HUES6 (cell line): ENCODE data around the gene PLEKHG1.

ENCODE experiments used
- H3K27ac ChIP-seq: 2 replicates; pipeline ENCODE4 v1.7.0; 2013; ENCODE audit warnings: low read depth, mild to moderate bottlenecking, low read length, inconsistent platforms
- H3K27me3 ChIP-seq: 2 replicates; pipeline ENCODE4 v1.6.1; 2013; ENCODE audit warnings: low read length; ENCODE audit not compliant: control insufficient read depth, insufficient read depth
- H3K36me3 ChIP-seq: 2 replicates; pipeline ENCODE4 v1.6.1; 2013; ENCODE audit warnings: low read length; ENCODE audit not compliant: control insufficient read depth, insufficient read depth
- H3K4me1 ChIP-seq: 2 replicates; pipeline ENCODE4 v1.6.1; 2013; ENCODE audit warnings: low read length; ENCODE audit not compliant: control insufficient read depth, insufficient read depth
- H3K4me3 ChIP-seq: 2 replicates; pipeline ENCODE4 v1.5.1; 2013; ENCODE audit warnings: low read depth, low read length
- H3K9ac ChIP-seq: one replicate; pipeline ENCODE4 v1.6.1; 2013; ENCODE audit warnings: mild to moderate bottlenecking, low read length
- H3K9me3 ChIP-seq: 2 replicates; pipeline ENCODE4 v1.6.1; 2013; ENCODE audit warnings: low read depth, low read length; ENCODE audit not compliant: control insufficient read depth, insufficient read depth

The PLEKHG1 gene

DNA sequence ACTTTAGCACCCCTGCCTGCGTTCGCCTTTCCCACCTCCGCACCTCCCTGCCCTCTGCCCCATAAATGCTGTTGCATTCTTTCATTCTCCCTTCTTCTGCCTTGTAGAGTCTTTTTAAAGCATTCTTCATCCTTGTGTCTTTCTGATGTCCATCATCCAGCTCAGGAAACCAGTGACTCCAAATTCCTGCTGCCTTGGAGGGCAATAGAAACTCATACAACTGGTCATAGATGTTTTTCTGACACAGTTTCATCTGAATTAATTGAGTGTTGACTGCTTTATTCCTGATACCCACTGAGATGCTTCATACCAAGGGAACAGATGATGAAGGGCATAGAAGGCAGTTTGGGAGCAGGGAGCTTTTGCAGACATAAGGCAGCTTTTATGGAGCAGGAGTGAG lies 19.6 kb downstream of the PLEKHG1 start:
- Histone ChIP-seq H3K27me3 (no peaks in the 10 kb centered on the region), H3K4me3 (no peak overlapping the region), H3K9ac (no peak overlapping the region)

DNA sequence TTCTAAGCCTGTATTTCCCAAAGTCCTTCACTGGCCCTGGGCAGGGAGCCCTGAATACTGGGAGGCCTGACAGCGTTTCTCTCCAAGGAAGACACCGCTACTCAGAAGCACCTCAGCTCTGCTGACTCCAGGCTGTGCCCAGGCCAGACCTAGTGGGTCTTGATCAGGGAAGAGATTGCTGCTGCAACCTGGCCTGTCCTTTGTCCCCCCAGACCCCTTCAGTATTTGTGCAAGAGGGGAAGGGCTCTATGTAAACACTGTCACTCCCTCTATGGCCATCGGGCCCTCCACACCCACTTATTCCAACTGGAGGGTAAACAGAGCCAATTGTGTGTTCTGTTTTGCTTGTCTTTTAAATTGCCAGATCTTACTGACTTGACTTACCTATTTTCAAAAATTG lies 20.6 kb downstream of the PLEKHG1 start:
- no peak overlapping the region for H3K4me3 ChIP-seq
- no peaks in the 10 kb centered on the region for H3K27me3 ChIP-seq
- no peak overlapping the region for H3K27ac ChIP-seq
- no peaks in the 10 kb centered on the region for H3K4me1 ChIP-seq
- no peaks in the 10 kb centered on the region for H3K36me3 ChIP-seq
- H3K9me3 ChIP-seq = no peaks in the 10 kb centered on the region
- H3K9ac ChIP-seq = no peak overlapping the region

More for the DNA sequence above, 19.6 kb downstream of the PLEKHG1 start:
- H3K36me3 ChIP-seq = no peaks in the 10 kb centered on the region
- H3K27ac ChIP-seq = no peak overlapping the region
- no peaks in the 10 kb centered on the region for H3K9me3 ChIP-seq
- no peaks in the 10 kb centered on the region for H3K4me1 ChIP-seq

DNA sequence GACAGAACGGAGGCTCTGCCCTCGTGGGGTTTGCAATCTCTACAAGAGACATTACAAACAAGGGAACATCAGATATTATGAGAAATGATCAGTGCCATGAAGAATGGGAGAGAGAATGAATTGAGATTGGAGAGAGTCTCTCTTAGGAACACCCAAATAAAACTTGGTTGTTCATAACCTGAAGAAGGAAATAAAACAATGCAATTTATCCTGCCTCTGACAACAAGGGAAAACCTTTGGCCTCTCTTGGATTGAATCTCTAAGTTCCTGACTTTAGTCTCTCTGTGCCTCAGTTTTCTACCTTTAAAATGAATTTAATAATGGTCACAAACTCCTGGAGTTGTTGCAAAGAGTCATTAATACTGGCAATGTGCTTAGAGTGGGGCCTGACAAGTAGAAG lies 21.1 kb downstream of the PLEKHG1 start:
- Histone ChIP-seq H3K27me3 (no peaks in the 10 kb centered on the region), H3K27ac (no peak overlapping the region), H3K9me3 (no peaks in the 10 kb centered on the region), H3K4me3 (no peak overlapping the region), H3K9ac (no peak overlapping the region), H3K4me1 (no peaks in the 10 kb centered on the region), H3K36me3 (no peaks in the 10 kb centered on the region)

DNA sequence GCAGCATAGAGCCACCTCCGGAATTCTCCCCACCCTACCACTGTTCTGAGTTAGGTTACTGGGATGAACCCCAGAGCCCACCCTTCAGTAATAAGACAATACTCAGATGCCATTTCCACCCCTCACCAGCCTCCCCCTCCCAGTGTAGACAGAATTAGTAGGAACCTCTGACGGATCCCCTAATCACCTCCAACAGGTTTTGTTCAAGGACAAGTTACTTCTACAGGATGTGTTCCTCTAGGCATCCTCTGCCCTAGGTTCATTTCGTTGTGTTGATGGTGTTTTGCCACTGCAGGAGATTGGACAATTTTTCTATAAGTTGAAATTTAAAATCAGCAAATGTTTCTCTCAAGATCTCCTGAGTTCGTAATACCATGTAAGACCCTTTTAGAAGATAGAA lies 22.8 kb downstream of the PLEKHG1 start:
- no peaks in the 10 kb centered on the region for H3K4me1 ChIP-seq
- no peaks in the 10 kb centered on the region for H3K27me3 ChIP-seq
- H3K36me3 ChIP-seq = no peaks in the 10 kb centered on the region
- H3K4me3 ChIP-seq = no peak overlapping the region
- H3K9ac ChIP-seq = no peak overlapping the region
- no peaks in the 10 kb centered on the region for H3K9me3 ChIP-seq
- no peak overlapping the region for H3K27ac ChIP-seq

DNA sequence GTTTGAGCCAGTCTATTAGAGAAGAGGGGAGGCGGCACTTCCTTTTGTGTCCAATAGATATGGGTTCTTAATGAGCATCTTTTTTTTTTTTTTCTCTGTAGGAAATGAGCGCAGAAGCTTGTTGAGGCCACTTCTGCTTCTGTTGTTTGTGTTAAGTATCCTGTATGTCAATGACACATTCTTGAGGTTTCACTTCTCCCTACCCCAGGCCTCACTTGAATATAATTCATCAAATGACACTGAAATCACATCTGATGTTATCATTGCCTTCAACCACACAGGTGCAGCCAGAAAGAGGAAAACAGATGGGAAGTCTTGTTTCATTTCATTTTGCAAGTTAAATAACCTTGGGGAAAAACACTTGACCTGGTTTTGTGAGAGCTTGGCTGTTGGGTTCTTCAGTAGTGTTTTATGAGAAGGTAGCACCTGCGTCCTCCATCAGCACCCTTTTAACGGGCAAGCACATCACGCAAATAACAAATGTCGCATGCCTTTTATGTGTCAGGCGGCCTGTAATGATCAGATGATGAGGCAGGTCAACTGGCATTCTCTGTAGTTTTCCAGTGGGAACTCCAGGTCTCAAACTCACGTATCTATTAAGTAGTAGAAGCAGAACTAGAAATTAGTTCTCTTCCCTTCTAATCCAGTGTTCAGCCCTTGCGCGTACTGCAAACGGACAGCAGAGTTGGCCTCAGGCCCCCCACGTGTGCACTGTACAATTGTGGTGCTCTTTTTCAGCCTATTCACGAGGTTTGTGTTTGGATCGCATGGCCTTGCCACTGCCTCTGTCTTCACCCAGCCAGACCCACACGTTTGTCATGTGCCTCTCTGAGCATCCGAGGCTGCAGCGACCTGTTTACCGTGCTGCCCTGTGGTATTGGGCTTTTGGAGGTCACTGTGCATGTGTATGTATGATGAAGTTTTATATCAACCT lies 23.5 kb downstream of the PLEKHG1 start:
- no peak overlapping the region for H3K27ac ChIP-seq
- H3K9ac ChIP-seq = no peak overlapping the region
- H3K36me3 ChIP-seq = no peaks in the 10 kb centered on the region
- H3K9me3 ChIP-seq = no peaks in the 10 kb centered on the region
- no peaks in the 10 kb centered on the region for H3K4me1 ChIP-seq
- no peaks in the 10 kb centered on the region for H3K27me3 ChIP-seq
- H3K4me3 ChIP-seq = no peak overlapping the region

DNA sequence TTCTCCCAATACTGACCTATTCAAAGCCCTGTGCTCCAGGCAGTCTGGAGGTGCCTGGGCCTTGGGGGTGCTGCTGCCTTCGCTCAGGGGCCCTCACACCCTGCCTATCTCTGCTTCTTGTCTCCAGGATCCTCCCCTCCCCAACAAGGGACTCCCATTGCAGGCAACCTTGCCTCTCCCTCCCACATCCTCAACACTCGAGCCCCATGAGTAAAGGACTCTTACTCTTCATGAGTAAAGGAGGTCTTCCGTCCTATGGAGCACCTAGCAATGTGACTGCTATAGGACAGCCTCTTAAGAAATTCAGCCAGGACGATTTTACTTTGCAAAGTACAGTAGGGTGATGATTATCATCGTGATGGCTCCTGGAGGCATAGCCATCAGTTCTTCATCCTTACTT lies 24.5 kb downstream of the PLEKHG1 start:
- Histone ChIP-seq H3K27ac (no peak overlapping the region), H3K4me1 (no peaks in the 10 kb centered on the region), H3K9ac (no peak overlapping the region)

DNA sequence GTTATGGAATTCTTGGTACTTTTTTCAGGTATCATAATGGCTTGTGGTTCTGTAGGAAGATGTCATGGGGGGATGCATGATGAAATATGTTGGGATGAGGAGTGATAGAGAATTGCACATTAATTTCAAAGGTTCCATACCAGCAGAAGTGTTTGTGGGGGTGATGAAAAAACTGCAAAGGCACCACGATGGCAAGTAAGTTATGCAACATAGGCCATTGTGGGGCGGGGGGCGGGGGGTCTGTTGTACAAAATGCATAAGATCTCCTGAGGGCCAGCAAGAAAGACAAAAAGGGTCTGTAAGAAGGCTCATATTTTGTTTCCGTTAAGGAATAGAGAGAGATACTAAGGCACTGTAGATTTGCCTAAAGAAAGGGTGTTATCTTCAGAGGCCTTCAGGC lies 26.2 kb downstream of the PLEKHG1 start:
- no peak overlapping the region for H3K4me3 ChIP-seq
- H3K27ac ChIP-seq = no peak overlapping the region
- no peaks in the 10 kb centered on the region for H3K4me1 ChIP-seq
- no peaks in the 10 kb centered on the region for H3K36me3 ChIP-seq
- H3K27me3 ChIP-seq = no peaks in the 10 kb centered on the region
- H3K9me3 ChIP-seq = no peaks in the 10 kb centered on the region
- no peak overlapping the region for H3K9ac ChIP-seq

More for the DNA sequence above, 24.5 kb downstream of the PLEKHG1 start:
- no peaks in the 10 kb centered on the region for H3K27me3 ChIP-seq
- H3K9me3 ChIP-seq = no peaks in the 10 kb centered on the region
- H3K36me3 ChIP-seq = no peaks in the 10 kb centered on the region
- no peak overlapping the region for H3K4me3 ChIP-seq

DNA sequence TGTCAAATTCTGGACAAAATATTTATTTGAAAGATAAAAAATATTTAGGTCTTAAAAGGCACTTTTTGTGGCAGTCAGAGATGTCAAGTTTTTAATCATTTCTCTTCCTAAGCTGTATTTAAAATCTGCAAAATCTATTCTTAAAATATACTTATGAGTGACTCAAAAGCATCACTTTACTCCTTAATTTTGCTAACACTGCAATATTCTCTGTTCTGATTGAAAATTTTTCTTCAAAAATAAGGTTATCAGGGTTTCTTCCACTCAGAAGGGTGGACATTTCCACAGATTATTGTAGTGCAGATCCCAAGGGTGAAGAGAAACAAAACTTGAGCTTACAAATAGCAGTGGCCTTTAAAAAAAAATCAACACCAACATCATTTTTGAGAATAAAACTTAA lies 27.5 kb downstream of the PLEKHG1 start:
- Histone ChIP-seq H3K9ac (no peak overlapping the region), H3K27me3 (no peaks in the 10 kb centered on the region), H3K36me3 (no peaks in the 10 kb centered on the region), H3K4me1 (no peaks in the 10 kb centered on the region), H3K27ac (no peak overlapping the region), H3K4me3 (no peak overlapping the region), H3K9me3 (no peaks in the 10 kb centered on the region)

DNA sequence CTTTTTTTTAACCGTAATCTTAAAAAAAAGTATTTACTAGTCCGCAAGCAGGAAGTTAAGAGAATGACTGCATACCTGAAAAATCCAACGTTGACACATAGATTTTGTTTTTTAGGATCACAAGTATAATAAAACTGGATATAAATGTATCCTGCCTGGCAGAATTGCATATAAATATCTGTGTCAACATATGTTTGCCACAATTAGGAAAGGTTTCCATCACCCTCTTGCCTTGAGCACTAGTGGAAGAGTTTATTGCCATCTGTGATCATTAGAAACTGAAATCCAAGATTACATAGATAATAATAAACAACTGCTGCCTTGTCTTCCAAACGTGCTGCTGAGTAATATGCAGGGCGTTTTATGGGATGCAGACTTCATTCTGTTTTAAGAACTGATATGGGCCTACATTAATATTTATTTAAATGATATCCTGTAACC lies 27.9 kb downstream of the PLEKHG1 start:
- Histone ChIP-seq H3K9ac (no peak overlapping the region), H3K4me3 (no peak overlapping the region), H3K36me3 (no peaks in the 10 kb centered on the region), H3K4me1 (no peaks in the 10 kb centered on the region), H3K9me3 (no peaks in the 10 kb centered on the region), H3K27me3 (no peaks in the 10 kb centered on the region), H3K27ac (no peak overlapping the region)

DNA sequence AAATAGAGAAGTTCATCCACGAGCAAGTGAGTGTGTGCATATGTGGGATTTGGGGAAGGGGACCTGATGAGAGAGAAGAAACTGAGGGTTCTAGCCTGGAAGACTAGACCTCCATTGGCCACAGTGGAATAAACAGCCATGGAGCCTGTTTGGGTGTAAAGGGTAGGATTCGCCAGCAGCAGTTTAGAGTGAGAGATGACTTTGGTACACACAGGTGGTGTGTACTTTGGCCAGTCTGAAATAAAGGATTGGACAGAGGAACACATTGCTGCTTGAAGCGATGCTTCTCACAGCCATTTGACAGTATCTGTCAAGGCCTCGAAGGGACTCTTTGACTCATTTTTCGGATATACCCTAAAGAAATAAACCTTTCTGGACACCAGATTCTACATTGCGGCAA lies 29.2 kb downstream of the PLEKHG1 start:
- no peak overlapping the region for H3K27ac ChIP-seq
- H3K4me1 ChIP-seq = no peaks in the 10 kb centered on the region
- no peaks in the 10 kb centered on the region for H3K27me3 ChIP-seq
- H3K36me3 ChIP-seq = no peaks in the 10 kb centered on the region
- H3K9ac ChIP-seq = no peak overlapping the region
- H3K9me3 ChIP-seq = no peaks in the 10 kb centered on the region
- H3K4me3 ChIP-seq = no peak overlapping the region

DNA sequence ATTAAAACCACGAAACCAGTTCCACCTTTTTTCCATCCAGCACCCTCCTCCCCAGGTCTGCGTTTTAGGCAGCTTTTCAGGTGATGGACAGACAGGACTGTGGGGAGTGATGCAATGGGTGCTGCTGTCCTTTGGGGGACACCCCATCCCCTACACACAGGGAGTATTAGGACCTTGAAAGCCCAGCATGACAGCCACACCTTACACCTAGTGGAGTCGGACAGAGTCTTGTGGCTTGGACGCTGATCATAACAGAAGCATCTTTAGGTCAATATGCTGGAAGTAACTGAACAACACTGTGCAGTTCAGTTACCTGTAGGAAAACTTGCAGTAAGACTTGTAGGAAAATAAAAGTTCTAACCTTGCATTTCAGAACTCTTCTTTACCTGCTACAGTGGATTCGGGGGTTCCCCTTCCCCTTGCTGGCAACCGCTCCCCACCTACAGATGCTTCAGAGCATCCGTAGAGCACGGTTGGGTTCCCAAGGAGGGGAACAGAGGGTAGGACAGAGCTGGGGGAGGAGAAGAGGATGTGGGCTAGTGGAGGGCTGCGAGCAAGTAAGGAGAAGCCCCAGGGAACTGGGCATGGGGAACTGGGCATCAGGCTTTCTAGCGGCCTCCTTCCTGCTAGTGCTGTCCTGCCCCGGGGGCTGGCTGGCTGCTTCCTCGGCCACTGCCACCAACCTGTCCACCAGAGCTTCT lies 31.7 kb downstream of the PLEKHG1 start:
- H3K9ac ChIP-seq = no peak overlapping the region
- no peaks in the 10 kb centered on the region for H3K36me3 ChIP-seq
- no peak overlapping the region for H3K4me3 ChIP-seq
- H3K27ac ChIP-seq = no peak overlapping the region
- H3K4me1 ChIP-seq = no peaks in the 10 kb centered on the region
- H3K27me3 ChIP-seq = no peaks in the 10 kb centered on the region
- no peaks in the 10 kb centered on the region for H3K9me3 ChIP-seq
